ENCODE data around the gene ANKRD13B. TPM values are rescaled to one million over a fixed set of nuclear protein-coding genes. Genes with fewer than 3 reads are reported as not detected.

The ANKRD13B gene
- total RNA-seq, 1 experiment from 2014 or later, result 45.5 TPM

GRCh38 chr17:29617481-29618271 lies 24.7 kb downstream of the ANKRD13B start (continued):
- TF ChIP-seq ZNF232 (CRISPR knock-in tag; IDR thresholded peaks at IDR 0.05) (no peak), ZNF532 (CRISPR knock-in tag; IDR thresholded peaks at IDR 0.05; ENCODE audit: borderline replicate concordance) (no peak), STAT6 (CRISPR knock-in tag; conservative IDR thresholded peaks at IDR 0.05; ENCODE audit: low read depth) (no peak), ATF6 (CRISPR knock-in tag; IDR thresholded peaks at IDR 0.05) (no peak), EMX1 (CRISPR knock-in tag; IDR thresholded peaks at IDR 0.05) (no peak), E2F1 (CRISPR knock-in tag; IDR thresholded peaks at IDR 0.05) (0 out of 2 replicates have a peak, but pooled peaks have one; percentile 27), ATF3 (CRISPR knock-in tag; conservative IDR thresholded peaks at IDR 0.05) (no peak), GRHL2 (CRISPR knock-in tag; IDR thresholded peaks at IDR 0.05; ENCODE audit: insufficient replicate concordance, severe bottlenecking) (no peak), FOXK1 (CRISPR knock-in tag; IDR thresholded peaks at IDR 0.05) (no peak), ZNF219 (CRISPR knock-in tag; IDR thresholded peaks at IDR 0.05; ENCODE audit: borderline replicate concordance) (no peak), MXD4 (CRISPR knock-in tag; IDR thresholded peaks at IDR 0.05; ENCODE audit: borderline replicate concordance) (0 out of 2 replicates have a peak, but pooled peaks have one; percentile 52), HMGA2 (CRISPR knock-in tag; IDR thresholded peaks at IDR 0.05) (no peak), ZNF281 (CRISPR knock-in tag; IDR thresholded peaks at IDR 0.05) (peak; percentile 2; the same call in 1 of the 2 replicates)

All from WTC11 (cell line).